Sigmoid colon (tissue), 4 donors: Measurements from ENCODE around the gene LCN1.

Source experiments
- CTCF ChIP-seq, 4 experiments: fragments of 450-650 bp in 3 of 4; fragments of 200-600 bp in 1 of 4; IDR thresholded peaks; one replicate each; pipeline ENCODE4 v1.5.1; 2016 to 2019; ENCODE audit warnings: antibody characterized with exemption in 4 of 4, mild to moderate bottlenecking in 3 of 4, moderate library complexity in 2 of 4
- EP300 ChIP-seq, 4 donors: sonication (generic); formaldehyde crosslinking; IDR thresholded peaks; one replicate each; pipeline ENCODE4 v1.6.1; 2017; ENCODE audit warnings: antibody characterized with exemption in 4 of 4

- TF ChIP-seq CTCF (IDR thresholded peaks at IDR 0.05) (no peak), EP300 (IDR thresholded peaks at IDR 0.05) (no peak)
Measured at GRCh38 chr9:135521608-135522095, 412 bp downstream of the LCN1 start.
